HepG2 (cell line): ENCODE data around the gene SDC4. TPM values are rescaled to one million over a fixed set of nuclear protein-coding genes. Genes with fewer than 3 reads are reported as not detected.

Experiments used
- ETV6 ChIP-seq: sonication (generic); formaldehyde crosslinking; conservative IDR thresholded peaks from 2 replicates; pipeline ENCODE4 v1.4.0; 2020; ENCODE audit warnings: missing genetic modification reagents
- GABPB1 ChIP-seq: IDR thresholded peaks from 2 replicates; pipeline ENCODE4 v1.6.1; 2016; ENCODE audit warnings: mild to moderate bottlenecking, missing genetic modification reagents, moderate library complexity, missing compliant biosample characterization
- HOXA3 ChIP-seq: sonication (generic); formaldehyde crosslinking; IDR thresholded peaks from 2 replicates; pipeline ENCODE4 v1.5.0; 2020; ENCODE audit warnings: missing genetic modification reagents
- KLF6 ChIP-seq: IDR thresholded peaks from 2 replicates; pipeline ENCODE4 v1.8.0; 2016; ENCODE audit warnings: missing biosample characterization, missing genetic modification reagents
- RFXAP ChIP-seq: sonication (generic); formaldehyde crosslinking; IDR thresholded peaks from 2 replicates; pipeline ENCODE4 v1.4.0; 2020; ENCODE audit warnings: missing genetic modification reagents, borderline replicate concordance
- TCF12 ChIP-seq, 2 experiments: fragments of 450-650 bp in 1 of 2; sonication (generic) in 1 of 2; formaldehyde crosslinking in 1 of 2; IDR thresholded peaks; 2 replicates each; pipeline versions ENCODE4 v1.6.1 to v1.8.0; 2017 to 2022; ENCODE audit warnings: antibody characterized with exemption in 1 of 2, mild to moderate bottlenecking in 1 of 2, missing genetic modification reagents in 1 of 2, moderate library complexity in 1 of 2
- ZBTB7B ChIP-seq: sonication (generic); formaldehyde crosslinking; IDR thresholded peaks from 2 replicates; pipeline ENCODE4 v1.4.0; 2020; ENCODE audit warnings: missing genetic modification reagents
- ZNF563 ChIP-seq: sonication (generic); formaldehyde crosslinking; IDR thresholded peaks from 2 replicates; pipeline ENCODE4 v1.8.0; 2022; ENCODE audit warnings: mild to moderate bottlenecking, moderate library complexity, missing genetic modification reagents
- polyA plus RNA-seq, 8 experiments: library from polyadenylated mRNA; depleted of rRNA in 3 of 8; stranded (reverse) in 7 of 8; unstranded in 1 of 8; fragments of >200 nt; fragmentation: Illumina TruSeq in 4 of 8; extraction: Trizol in 4 of 8; gene quantifications; 2 replicates each; pipeline versions ENCODE4 v1.2.1 to v1.2.3, GENCODE V29; 2011 to 2016; ENCODE audit warnings: low read depth in 4 of 8, missing spikeins in 1 of 8, mixed read lengths in 1 of 8; ENCODE audit not compliant: insufficient read depth in 1 of 8
- total RNA-seq, 5 experiments: library from RNA; depleted of rRNA; stranded (reverse); fragments of >200 nt; fragmentation: Illumina TruSeq; extraction: Trizol; gene quantifications; 2 replicates each; pipeline ENCODE4 v1.2.3, GENCODE V29; 2016; ENCODE audit warnings: low read depth in 1 of 5
- TF ChIP-seq, protein P1 (sequence below), 2 experiments: sonication (generic) in 1 of 2; formaldehyde crosslinking in 1 of 2; IDR thresholded peaks; 2 replicates each; pipeline versions ENCODE4 v1.6.1 to v1.9.0; 2014 to 2022; ENCODE audit warnings: antibody characterized with exemption in 1 of 2, borderline replicate concordance in 1 of 2, inconsistent platforms in 1 of 2, low read depth in 1 of 2, missing genetic modification reagents in 1 of 2
- TF ChIP-seq, protein P2 (sequence below): sonication (generic); formaldehyde crosslinking; IDR thresholded peaks from 2 replicates; pipeline ENCODE4 v1.5.0; 2020; ENCODE audit warnings: missing genetic modification reagents, mild to moderate bottlenecking, borderline replicate concordance
- TF ChIP-seq, protein P3 (sequence below), 2 experiments: sonication (generic) in 1 of 2; formaldehyde crosslinking in 1 of 2; IDR thresholded peaks; 2 replicates each; pipeline versions ENCODE4 v1.4.0 to v1.6.1; 2016 to 2020; ENCODE audit warnings: borderline replicate concordance in 1 of 2, low read depth in 1 of 2, mild to moderate bottlenecking in 1 of 2, missing genetic modification reagents in 1 of 2

The SDC4 gene
- total and polyA plus RNA-seq, 2 of the 13 experiments (the other 11 are each of a cell fraction or from before 2014, with no cell fraction given): 49.0 to 65.1 TPM

DNA sequence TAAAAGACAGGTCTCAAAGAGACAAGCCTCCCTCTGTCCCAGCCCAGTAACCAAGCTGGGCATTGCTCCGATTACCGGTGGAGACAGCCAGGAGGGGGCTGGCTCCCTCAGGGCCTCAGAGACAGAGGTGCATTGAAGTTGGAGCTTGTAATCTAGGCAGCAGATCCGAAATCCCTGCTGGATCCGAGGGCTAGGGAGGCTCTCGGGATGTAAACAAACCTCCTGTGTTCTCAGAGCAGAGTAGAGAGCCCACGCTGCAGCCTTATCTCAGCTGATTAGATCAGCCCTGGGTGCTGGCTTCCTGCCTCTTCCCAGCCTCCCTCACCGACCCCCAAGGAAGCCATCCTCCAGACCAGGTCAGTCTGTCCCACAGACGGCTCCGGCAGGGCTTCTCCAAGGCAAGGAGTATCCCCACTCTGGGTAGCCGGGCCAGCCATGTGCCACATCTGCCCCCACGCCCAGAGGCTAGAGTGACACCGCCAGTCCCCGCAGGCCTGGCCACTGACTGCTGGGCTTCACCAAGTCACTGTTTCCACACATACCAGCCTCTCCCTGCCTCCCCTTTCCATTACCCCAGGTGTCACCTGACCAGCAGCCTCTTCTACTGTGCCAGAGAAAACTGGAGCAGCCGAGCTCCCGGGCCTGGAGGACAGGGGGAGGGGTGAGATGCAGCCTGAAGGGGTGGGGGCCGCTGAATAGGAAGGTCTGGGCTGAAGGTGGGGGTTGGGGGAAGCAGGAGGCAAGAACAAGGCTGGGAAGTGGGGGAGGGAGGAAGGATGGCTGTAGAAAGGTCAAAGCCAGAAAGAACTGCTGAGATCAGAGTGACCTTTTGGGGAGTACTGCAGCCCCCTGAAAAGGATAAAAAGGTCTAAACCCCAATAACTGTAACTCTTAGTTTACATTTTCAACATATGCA is 6.0 kb downstream of the SDC4 start (continued):
- TF ChIP-seq TCF12 (IDR thresholded peaks at IDR 0.05): no peak
- no peak; the same call in 1 of the 2 replicates for TF ChIP-seq TCF12 (CRISPR knock-in tag; IDR thresholded peaks at IDR 0.05)
- peak; percentile 96 for TF ChIP-seq ZBTB7B (CRISPR knock-in tag)
- TF ChIP-seq ETV6 (CRISPR knock-in tag): no peak; the same call in 1 of the 2 replicates
- no peak; the same call in 1 of the 2 replicates for TF ChIP-seq KLF6 (CRISPR knock-in tag)
- TF ChIP-seq, protein P1, sequence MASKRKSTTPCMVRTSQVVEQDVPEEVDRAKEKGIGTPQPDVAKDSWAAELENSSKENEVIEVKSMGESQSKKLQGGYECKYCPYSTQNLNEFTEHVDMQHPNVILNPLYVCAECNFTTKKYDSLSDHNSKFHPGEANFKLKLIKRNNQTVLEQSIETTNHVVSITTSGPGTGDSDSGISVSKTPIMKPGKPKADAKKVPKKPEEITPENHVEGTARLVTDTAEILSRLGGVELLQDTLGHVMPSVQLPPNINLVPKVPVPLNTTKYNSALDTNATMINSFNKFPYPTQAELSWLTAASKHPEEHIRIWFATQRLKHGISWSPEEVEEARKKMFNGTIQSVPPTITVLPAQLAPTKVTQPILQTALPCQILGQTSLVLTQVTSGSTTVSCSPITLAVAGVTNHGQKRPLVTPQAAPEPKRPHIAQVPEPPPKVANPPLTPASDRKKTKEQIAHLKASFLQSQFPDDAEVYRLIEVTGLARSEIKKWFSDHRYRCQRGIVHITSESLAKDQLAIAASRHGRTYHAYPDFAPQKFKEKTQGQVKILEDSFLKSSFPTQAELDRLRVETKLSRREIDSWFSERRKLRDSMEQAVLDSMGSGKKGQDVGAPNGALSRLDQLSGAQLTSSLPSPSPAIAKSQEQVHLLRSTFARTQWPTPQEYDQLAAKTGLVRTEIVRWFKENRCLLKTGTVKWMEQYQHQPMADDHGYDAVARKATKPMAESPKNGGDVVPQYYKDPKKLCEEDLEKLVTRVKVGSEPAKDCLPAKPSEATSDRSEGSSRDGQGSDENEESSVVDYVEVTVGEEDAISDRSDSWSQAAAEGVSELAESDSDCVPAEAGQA (IDR thresholded peaks at IDR 0.05; ENCODE audit: low read depth): no peak
- TF ChIP-seq, protein P1 (CRISPR knock-in tag; IDR thresholded peaks at IDR 0.05; ENCODE audit: borderline replicate concordance): no peak
- no peak for TF ChIP-seq ZNF563 (CRISPR knock-in tag)
- no peak for TF ChIP-seq RFXAP (CRISPR knock-in tag)
- peak; percentile 63 for TF ChIP-seq GABPB1 (CRISPR knock-in tag)
- TF ChIP-seq, protein P2, sequence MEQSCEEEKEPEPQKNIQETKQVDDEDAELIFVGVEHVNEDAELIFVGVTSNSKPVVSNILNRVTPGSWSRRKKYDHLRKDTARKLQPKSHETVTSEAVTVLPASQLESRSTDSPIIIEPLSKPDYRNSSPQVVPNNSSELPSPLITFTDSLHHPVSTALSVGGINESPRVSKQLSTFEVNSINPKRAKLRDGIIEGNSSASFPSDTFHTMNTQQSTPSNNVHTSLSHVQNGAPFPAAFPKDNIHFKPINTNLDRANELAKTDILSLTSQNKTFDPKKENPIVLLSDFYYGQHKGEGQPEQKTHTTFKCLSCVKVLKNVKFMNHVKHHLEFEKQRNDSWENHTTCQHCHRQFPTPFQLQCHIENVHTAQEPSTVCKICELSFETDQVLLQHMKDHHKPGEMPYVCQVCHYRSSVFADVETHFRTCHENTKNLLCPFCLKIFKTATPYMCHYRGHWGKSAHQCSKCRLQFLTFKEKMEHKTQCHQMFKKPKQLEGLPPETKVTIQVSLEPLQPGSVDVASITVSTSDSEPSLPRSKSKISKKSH (CRISPR knock-in tag): peak; percentile 51; the same call in 1 of the 2 replicates
- TF ChIP-seq, protein P3, sequence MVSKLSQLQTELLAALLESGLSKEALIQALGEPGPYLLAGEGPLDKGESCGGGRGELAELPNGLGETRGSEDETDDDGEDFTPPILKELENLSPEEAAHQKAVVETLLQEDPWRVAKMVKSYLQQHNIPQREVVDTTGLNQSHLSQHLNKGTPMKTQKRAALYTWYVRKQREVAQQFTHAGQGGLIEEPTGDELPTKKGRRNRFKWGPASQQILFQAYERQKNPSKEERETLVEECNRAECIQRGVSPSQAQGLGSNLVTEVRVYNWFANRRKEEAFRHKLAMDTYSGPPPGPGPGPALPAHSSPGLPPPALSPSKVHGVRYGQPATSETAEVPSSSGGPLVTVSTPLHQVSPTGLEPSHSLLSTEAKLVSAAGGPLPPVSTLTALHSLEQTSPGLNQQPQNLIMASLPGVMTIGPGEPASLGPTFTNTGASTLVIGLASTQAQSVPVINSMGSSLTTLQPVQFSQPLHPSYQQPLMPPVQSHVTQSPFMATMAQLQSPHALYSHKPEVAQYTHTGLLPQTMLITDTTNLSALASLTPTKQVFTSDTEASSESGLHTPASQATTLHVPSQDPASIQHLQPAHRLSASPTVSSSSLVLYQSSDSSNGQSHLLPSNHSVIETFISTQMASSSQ (IDR thresholded peaks at IDR 0.05; ENCODE audit: low read depth): peak; percentile 7; the same call in 1 of the 2 replicates
- TF ChIP-seq, protein P3 (CRISPR knock-in tag; IDR thresholded peaks at IDR 0.05; ENCODE audit: borderline replicate concordance): 0 out of 2 replicates have a peak, but pooled peaks have one; percentile 52
- peak; percentile 73 for TF ChIP-seq HOXA3 (CRISPR knock-in tag)
